ENCODE measurements around the gene GJA10.

Gene GJA10

DNA sequence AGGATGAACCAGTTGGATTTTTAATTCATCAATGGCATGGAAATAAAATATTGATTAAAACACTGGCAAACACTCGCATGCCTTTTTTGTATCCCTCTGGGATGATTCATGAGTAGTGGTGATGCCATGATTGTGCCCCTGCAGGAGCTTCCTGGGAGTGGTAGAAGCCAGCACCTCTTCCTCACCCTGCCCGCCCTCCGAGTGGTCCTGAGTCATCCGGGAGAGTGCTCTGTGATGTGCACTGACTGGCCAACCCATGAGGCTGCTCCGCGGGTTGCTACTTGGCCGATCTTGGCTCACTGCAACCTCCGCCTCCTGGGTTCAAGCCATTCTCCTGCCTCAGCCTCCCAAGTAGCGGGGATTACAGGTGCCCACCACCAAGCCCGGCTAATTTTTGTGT, 27.4 kb downstream of the GJA10 start:
- no peaks in the 10 kb centered on the region for H3K36me3 ChIP-seq (ENCODE audit: control insufficient read depth, insufficient read depth, low read length)
- no peaks in the 10 kb centered on the region for H3K9me3 ChIP-seq (ENCODE audit: control insufficient read depth, insufficient read depth, low read length)
- H3K4me1 ChIP-seq (ENCODE audit: control insufficient read depth, insufficient read depth, low read length), result peaks cover 4% of the 10 kb centered on the region
- no peaks in the 10 kb centered on the region for H3K27me3 ChIP-seq (ENCODE audit: control insufficient read depth, insufficient read depth, low read length)
- H3K9ac ChIP-seq (ENCODE audit: low read depth, low read length), result no peak overlapping the region
- H3K4me3 ChIP-seq (ENCODE audit: low read depth, low read length), result no peak overlapping the region

DNA sequence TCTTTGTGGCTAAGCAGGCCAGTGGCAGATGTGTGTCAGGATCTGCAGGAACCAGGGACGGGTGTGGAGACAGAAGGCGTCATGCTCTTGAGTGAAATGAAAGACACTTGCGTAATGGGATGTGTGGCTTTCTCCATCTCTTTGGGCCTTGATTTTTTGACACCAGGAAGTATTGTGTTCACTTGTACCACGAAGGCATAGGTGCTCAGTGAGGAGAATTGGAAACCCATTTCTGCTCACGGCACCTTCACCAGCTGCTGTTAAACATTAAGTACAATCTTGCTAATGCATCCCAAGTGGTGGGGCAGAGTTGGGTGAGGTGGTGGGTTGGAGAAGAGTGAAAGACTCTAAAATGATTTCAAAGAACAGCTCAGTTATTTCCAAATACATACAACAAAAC, 30.0 kb downstream of the GJA10 start:
- H3K4me1 ChIP-seq (ENCODE audit: control insufficient read depth, insufficient read depth, low read length), result no peaks in the 10 kb centered on the region
- no peaks in the 10 kb centered on the region for H3K9me3 ChIP-seq (ENCODE audit: control insufficient read depth, insufficient read depth, low read length)
- no peaks in the 10 kb centered on the region for H3K27me3 ChIP-seq (ENCODE audit: control insufficient read depth, insufficient read depth, low read length)
- H3K9ac ChIP-seq (ENCODE audit: low read depth, low read length), result no peak overlapping the region
- H3K4me3 ChIP-seq (ENCODE audit: low read depth, low read length), result no peak overlapping the region
- no peaks in the 10 kb centered on the region for H3K36me3 ChIP-seq (ENCODE audit: control insufficient read depth, insufficient read depth, low read length)

DNA sequence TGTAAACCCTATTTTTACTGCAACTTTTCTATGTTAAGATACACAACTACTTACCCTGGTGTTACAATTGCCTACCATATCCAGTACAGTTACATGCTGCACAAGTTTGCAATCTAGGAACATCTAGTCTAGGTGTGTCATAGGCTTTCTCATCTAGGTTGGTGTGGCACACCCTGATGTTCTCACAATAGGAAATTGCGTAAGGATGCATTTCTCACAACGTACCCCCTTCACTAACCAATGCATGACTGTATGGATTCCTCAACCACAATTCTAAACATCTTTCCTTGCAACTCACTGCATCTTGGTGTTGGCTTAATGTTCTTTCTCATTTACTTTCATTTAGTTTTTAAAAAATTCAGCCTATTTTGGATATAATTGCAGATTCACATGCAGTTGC, 31.6 kb downstream of the GJA10 start:
- H3K4me1 ChIP-seq (ENCODE audit: control insufficient read depth, insufficient read depth, low read length), result peaks cover 4% of the 10 kb centered on the region

DNA sequence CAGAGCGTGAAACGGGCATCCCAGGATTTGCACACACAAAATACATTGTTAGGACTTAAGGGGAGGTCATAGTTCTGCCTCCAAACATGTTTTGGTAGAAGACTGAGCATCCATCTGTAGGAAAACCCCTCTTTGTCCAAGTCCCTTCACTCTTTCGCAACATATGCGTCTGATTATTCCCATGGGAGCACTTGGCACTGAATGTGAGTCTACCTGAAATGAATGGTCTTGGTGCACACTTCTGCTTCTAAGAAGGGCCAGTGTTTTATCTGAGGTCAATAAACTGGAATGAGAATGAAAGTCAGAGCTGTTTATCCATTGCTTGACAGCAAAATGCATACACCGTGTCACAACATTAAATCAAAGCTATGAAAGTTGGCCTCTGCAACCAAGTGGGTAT, 33.0 kb downstream of the GJA10 start:
- Histone ChIP-seq H3K27me3 (ENCODE audit: control insufficient read depth, insufficient read depth, low read length) (no peaks in the 10 kb centered on the region), H3K36me3 (ENCODE audit: control insufficient read depth, insufficient read depth, low read length) (no peaks in the 10 kb centered on the region), H3K4me1 (ENCODE audit: control insufficient read depth, insufficient read depth, low read length) (peaks cover 4% of the 10 kb centered on the region), H3K9me3 (ENCODE audit: control insufficient read depth, insufficient read depth, low read length) (no peaks in the 10 kb centered on the region), H3K9ac (ENCODE audit: low read depth, low read length) (no peak overlapping the region), H3K4me3 (ENCODE audit: low read depth, low read length) (no peak overlapping the region)

More for the DNA sequence above, 31.6 kb downstream of the GJA10 start:
- no peak overlapping the region for H3K4me3 ChIP-seq (ENCODE audit: low read depth, low read length)
- H3K9ac ChIP-seq (ENCODE audit: low read depth, low read length), result no peak overlapping the region
- H3K36me3 ChIP-seq (ENCODE audit: control insufficient read depth, insufficient read depth, low read length), result no peaks in the 10 kb centered on the region
- H3K27me3 ChIP-seq (ENCODE audit: control insufficient read depth, insufficient read depth, low read length), result no peaks in the 10 kb centered on the region
- no peaks in the 10 kb centered on the region for H3K9me3 ChIP-seq (ENCODE audit: control insufficient read depth, insufficient read depth, low read length)

DNA sequence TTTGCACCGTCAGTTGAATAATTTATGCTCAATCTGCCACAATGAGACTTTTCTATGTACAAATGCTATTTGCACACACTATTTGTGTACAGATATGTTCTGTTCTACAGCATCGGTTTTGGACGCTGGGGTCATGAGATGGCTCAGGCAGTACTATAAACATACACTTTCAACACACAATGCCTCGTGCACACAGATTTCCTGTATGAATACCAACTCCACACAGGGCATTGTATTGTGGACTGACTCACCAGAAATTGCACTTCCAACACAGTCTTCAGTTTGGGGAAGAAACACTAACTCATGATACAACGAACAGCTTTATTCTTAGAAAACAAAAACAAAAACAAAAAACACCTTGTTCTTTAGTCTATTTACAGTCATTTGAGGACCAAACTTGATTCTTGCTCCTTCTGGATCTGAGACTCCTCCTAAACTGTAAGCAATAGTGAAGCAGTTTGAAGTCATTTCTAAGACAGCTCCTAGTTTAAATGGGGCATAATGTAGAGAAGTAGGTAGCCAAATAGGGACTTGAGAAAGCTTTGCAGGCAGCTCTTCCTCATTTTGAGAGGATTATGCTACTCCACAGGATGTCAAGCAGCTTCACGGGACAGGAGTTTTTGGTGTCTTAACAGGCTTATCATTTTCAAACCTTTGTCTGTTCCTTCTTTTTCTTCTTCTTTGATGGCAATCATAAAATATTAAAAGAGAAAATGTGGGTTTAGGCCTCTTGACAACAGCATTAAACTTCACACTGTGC, 33.7 kb downstream of the GJA10 start:
- H3K27me3 ChIP-seq (ENCODE audit: control insufficient read depth, insufficient read depth, low read length), result no peaks in the 10 kb centered on the region
- H3K9me3 ChIP-seq (ENCODE audit: control insufficient read depth, insufficient read depth, low read length), result no peaks in the 10 kb centered on the region
- no peak overlapping the region for H3K4me3 ChIP-seq (ENCODE audit: low read depth, low read length)
- H3K4me1 ChIP-seq (ENCODE audit: control insufficient read depth, insufficient read depth, low read length), result peaks cover 4% of the 10 kb centered on the region
- no peaks in the 10 kb centered on the region for H3K36me3 ChIP-seq (ENCODE audit: control insufficient read depth, insufficient read depth, low read length)
- H3K9ac ChIP-seq (ENCODE audit: low read depth, low read length), result no peak overlapping the region

DNA sequence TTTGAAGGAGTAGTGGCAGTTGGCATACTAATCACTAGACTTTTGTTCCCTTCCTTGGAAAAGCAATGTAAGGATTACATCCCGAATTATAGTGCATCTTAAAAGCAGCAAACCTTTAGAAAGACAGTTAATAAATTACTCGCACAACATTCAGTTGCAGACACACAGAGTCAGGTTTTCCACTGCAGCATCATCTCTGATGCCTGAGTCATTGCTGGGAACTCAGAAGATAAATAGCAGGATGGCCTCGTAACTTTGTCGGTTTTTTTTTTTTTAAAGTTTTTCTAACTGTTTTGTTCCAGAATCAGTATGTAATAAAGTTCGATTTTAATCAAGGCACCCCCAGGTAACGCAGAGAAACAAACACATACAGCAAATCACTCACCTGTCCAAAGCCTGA, 34.3 kb downstream of the GJA10 start:
- Histone ChIP-seq H3K4me1 (ENCODE audit: control insufficient read depth, insufficient read depth, low read length) (peaks cover 4% of the 10 kb centered on the region), H3K27me3 (ENCODE audit: control insufficient read depth, insufficient read depth, low read length) (no peaks in the 10 kb centered on the region), H3K36me3 (ENCODE audit: control insufficient read depth, insufficient read depth, low read length) (no peaks in the 10 kb centered on the region), H3K9me3 (ENCODE audit: control insufficient read depth, insufficient read depth, low read length) (no peaks in the 10 kb centered on the region), H3K9ac (ENCODE audit: low read depth, low read length) (no peak overlapping the region), H3K4me3 (ENCODE audit: low read depth, low read length) (no peak overlapping the region)

DNA sequence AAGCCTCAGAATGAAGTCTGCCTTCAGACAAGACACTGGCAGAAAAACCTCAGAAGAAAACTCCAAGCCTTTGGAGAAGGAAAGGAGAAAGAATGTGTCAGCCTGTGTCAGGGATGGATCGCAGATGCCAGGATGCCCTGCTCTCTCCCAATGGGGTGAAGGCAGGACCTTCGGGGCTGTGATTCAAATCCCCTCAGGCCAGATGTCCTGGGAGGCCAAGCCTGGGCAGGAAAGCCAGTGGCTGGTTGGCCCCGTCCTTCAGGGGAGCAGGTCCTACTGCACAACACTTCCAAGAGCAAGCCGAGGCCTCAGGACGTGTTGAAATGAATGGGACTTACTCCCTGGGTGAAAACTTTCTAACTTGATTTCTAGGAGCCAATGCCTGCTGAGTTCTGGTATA, 36.5 kb downstream of the GJA10 start:
- H3K4me3 ChIP-seq (ENCODE audit: low read depth, low read length), result no peak overlapping the region
- no peaks in the 10 kb centered on the region for H3K9me3 ChIP-seq (ENCODE audit: control insufficient read depth, insufficient read depth, low read length)
- no peaks in the 10 kb centered on the region for H3K27me3 ChIP-seq (ENCODE audit: control insufficient read depth, insufficient read depth, low read length)
- H3K36me3 ChIP-seq (ENCODE audit: control insufficient read depth, insufficient read depth, low read length), result no peaks in the 10 kb centered on the region
- peaks cover 4% of the 10 kb centered on the region for H3K4me1 ChIP-seq (ENCODE audit: control insufficient read depth, insufficient read depth, low read length)
- no peak overlapping the region for H3K9ac ChIP-seq (ENCODE audit: low read depth, low read length)

DNA sequence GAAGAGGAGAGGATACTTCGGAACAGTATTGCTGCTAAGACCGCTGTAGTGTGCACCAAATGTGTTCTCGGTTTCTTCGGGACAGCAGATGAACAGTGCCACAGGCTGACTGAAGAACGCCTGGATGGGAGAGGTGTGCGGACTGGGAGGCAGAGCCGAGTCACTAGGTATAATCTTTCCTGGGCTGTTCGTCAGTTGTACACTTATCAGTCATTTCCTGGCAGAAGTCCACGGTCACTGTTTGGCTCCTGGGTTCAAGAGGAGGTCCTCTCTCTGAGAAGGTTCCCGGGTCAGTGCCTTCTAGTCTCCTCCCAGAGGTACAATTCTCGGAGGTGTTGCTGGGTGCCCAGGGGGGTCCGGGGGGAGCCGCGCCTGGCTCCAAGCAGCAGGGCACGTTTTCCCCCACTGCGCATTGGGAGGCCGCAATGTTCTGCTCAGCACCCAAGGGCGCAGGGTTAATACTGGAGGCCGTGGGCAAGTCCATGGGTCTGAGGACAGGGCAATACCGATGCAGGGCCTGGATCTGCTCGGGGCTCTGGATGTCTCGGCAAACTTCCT, 38.1 kb downstream of the GJA10 start:
- H3K4me1 ChIP-seq (ENCODE audit: control insufficient read depth, insufficient read depth, low read length), result peaks cover 4% of the 10 kb centered on the region
- no peaks in the 10 kb centered on the region for H3K27me3 ChIP-seq (ENCODE audit: control insufficient read depth, insufficient read depth, low read length)
- no peaks in the 10 kb centered on the region for H3K9me3 ChIP-seq (ENCODE audit: control insufficient read depth, insufficient read depth, low read length)
- H3K36me3 ChIP-seq (ENCODE audit: control insufficient read depth, insufficient read depth, low read length), result no peaks in the 10 kb centered on the region
- H3K4me3 ChIP-seq (ENCODE audit: low read depth, low read length), result no peak overlapping the region
- no peak overlapping the region for H3K9ac ChIP-seq (ENCODE audit: low read depth, low read length)

DNA sequence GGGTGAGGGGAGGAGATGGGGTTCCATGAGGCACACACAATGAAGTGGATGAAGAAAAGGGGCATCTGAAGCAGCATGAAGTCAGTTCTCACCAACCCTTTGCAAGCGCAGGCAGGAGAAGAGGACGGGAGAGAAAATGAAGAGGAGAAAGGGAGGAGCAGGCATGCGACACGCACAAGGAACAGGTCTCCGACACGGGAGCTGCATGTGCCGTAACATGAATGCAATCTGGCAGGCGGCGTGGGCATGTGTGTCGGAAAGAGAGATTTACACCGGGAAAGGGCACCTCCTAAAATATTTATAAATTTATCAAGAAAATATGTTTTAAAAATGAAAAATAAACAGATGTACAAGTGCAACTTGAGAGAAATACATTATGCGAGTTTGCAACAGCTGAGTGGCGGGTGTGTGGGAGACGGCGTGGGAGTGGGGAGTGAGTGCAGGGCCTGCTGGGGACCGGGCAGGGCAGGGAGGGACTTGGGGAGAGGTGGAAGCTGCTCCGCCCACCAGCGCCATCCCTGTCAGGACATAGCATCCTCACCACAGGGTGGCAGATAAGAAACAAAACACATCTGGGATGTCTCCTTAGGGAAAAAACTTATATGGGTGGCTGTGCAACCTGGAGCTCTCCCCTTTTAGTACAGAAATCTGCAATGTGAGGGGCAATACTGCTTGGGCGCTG, 40.6 kb downstream of the GJA10 start:
- H3K4me1 ChIP-seq (ENCODE audit: control insufficient read depth, insufficient read depth, low read length), result peaks cover under 1% of the 10 kb centered on the region
- no peak overlapping the region for H3K4me3 ChIP-seq (ENCODE audit: low read depth, low read length)
- no peaks in the 10 kb centered on the region for H3K9me3 ChIP-seq (ENCODE audit: control insufficient read depth, insufficient read depth, low read length)
- H3K9ac ChIP-seq (ENCODE audit: low read depth, low read length), result no peak overlapping the region
- no peaks in the 10 kb centered on the region for H3K27me3 ChIP-seq (ENCODE audit: control insufficient read depth, insufficient read depth, low read length)
- no peaks in the 10 kb centered on the region for H3K36me3 ChIP-seq (ENCODE audit: control insufficient read depth, insufficient read depth, low read length)

DNA sequence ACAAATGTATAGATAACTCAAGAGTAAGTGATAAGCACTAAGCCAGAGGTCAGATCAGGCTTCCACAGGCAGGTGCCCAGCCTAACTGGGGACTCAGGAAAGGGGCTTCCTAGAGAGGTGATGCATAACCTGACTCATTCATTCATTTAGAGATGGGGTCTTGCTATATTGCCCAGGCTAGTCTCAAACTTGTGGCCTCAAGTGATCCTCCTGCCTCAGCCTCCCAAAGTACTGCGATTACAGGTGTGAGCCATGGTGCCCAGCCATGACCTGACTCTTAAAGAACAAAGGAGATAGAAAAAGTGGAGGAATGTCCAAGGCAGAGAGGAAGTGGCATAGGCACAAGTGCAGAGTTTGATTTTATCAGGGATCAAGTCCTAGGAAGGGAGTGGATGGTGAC, 41.9 kb downstream of the GJA10 start:
- Histone ChIP-seq H3K4me1 (ENCODE audit: control insufficient read depth, insufficient read depth, low read length) (peaks cover 2% of the 10 kb centered on the region), H3K9ac (ENCODE audit: low read depth, low read length) (no peak overlapping the region), H3K36me3 (ENCODE audit: control insufficient read depth, insufficient read depth, low read length) (no peaks in the 10 kb centered on the region), H3K4me3 (ENCODE audit: low read depth, low read length) (no peak overlapping the region), H3K27me3 (ENCODE audit: control insufficient read depth, insufficient read depth, low read length) (no peaks in the 10 kb centered on the region), H3K9me3 (ENCODE audit: control insufficient read depth, insufficient read depth, low read length) (no peaks in the 10 kb centered on the region)

DNA sequence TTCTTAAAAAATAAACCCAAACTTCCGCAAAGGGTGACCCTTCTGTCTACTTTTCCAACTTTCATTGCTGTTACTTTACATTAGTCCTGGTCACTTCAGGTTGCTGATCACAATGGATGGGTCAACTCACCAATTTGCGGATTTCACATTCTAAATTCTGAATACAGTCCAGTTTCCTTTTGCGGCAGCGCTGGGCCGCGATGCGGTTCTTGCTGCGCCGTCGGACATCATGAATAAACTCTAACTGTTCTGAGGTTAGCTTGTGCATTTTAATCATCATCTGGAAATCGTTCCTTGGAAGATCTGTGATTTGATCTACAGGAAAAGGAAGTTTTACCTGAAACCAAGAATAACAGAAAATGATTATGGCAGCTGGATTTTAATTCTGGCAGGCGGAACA, 43.7 kb downstream of the GJA10 start:
- no peaks in the 10 kb centered on the region for H3K36me3 ChIP-seq (ENCODE audit: control insufficient read depth, insufficient read depth, low read length)
- H3K4me3 ChIP-seq (ENCODE audit: low read depth, low read length), result no peak overlapping the region

DNA sequence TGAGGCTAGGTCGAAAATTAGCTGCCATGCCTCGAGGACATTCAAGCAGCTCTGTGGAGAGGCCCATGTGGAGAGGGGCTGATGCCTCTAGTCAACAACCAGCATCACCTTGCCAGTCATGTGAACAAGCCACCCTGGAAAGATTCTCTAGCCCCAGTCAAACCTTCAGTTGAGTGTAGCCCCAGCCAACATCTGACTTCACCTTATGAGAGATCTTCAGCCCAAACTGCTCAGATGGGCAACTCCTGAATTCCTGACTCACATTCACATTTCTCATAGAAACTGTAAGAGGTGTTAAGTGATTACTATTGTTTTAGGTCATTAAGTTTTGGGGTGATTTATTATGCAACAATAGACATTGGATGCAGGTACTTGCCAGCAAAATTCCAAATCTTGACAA, 44.9 kb downstream of the GJA10 start:
- Histone ChIP-seq H3K36me3 (ENCODE audit: control insufficient read depth, insufficient read depth, low read length) (no peaks in the 10 kb centered on the region), H3K4me3 (ENCODE audit: low read depth, low read length) (no peak overlapping the region), H3K27me3 (ENCODE audit: control insufficient read depth, insufficient read depth, low read length) (no peaks in the 10 kb centered on the region), H3K4me1 (ENCODE audit: control insufficient read depth, insufficient read depth, low read length) (peaks cover 2% of the 10 kb centered on the region), H3K9me3 (ENCODE audit: control insufficient read depth, insufficient read depth, low read length) (no peaks in the 10 kb centered on the region), H3K9ac (ENCODE audit: low read depth, low read length) (no peak overlapping the region)

More for the DNA sequence above, 43.7 kb downstream of the GJA10 start:
- Histone ChIP-seq H3K4me1 (ENCODE audit: control insufficient read depth, insufficient read depth, low read length) (peaks cover 2% of the 10 kb centered on the region), H3K9ac (ENCODE audit: low read depth, low read length) (no peak overlapping the region), H3K9me3 (ENCODE audit: control insufficient read depth, insufficient read depth, low read length) (no peaks in the 10 kb centered on the region), H3K27me3 (ENCODE audit: control insufficient read depth, insufficient read depth, low read length) (no peaks in the 10 kb centered on the region)

All from iPS-15b (cell line).